HG02763 (cell line): ENCODE measurements around the gene FABP3.

Experiments used
- ATAC-seq: cut with Tn5 transposase; IDR thresholded peaks from one replicate; pipeline ENCODE4 v1.9.1; 2021; ENCODE audit warnings: mild to moderate bottlenecking, moderate library complexity; ENCODE audit not compliant: unreplicated experiment

Gene FABP3

DNA sequence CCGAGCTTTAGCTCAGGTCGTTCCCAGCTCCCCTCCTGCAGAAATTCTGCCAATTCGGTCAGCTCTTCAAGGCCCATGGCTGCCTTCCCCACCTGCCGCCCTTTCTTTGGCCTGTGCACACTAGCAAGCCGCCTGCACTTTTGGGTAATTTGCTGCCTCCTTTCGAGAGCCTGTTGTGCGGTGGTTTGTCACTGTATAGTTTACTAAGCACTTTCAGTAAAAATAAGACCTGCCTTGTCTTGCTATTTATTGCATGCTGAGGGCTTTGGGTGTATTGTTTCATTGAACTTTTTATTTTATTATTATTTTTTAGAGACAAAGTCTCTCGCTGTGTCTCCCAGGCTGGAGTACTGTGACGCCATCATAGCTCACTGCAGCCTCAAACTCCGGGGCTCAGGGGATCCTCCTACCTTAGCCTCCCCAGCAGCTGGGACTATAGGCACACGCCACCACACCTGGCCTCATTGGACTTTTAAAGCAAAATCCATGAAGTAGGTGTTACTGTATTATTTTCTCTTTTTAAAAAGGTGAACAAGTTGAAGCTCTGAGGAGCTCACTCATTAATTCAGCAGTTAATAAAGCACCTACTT, 1.1 kb upstream of the FABP3 start:
- ATAC-seq: no peak

GRCh38 chr1:31372751-31373055, 173 bp downstream of the FABP3 start:
- no peak for ATAC-seq

- ATAC-seq: no peak
Measured at GRCh38 chr1:31372051-31372450, 825 bp downstream of the FABP3 start.

DNA sequence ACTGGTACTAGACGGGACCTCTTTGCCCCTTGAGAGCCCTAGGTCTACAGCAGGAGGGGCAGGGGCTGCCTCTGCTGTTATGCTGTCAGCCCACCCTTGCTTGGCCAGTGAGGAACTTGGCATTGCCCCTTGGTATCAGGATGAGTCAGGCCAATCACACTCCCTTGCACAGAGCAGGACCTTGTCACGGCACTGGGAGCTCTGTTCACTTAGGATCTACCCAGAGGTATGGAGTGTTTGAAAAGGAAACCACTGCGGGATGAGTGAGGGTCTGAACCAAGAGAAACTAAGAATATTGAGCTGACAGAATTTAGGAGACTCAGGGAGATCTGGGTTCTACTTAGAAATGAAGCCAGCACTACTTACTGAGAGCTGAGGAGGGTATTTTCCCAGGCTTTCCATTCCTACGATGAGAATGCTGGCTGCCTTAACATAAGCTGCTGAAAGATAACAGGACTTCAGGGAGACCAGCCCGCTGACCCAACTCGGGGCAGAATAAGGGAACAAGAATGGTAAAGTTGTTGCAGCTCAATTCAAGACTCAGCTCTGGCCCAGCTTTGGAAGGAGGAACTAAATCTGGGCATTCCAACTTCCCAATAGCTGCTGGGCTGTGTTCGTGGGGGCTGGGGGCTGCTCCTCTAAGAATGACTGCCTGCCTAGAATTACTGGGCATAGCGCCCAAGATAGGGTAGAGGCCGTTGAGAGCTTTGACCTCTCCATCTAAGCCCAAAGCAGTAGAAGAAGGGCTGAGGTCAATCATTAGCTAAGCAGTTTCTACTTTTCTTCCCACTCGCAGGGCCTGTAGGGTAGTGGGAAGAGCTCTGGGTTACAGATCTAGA, 1.5 kb downstream of the FABP3 start:
- no peak for ATAC-seq

- no peak for ATAC-seq
Measured at GRCh38 chr1:31370565-31370964, 2.3 kb downstream of the FABP3 start.

GRCh38 chr1:31370021-31370420, 2.9 kb downstream of the FABP3 start:
- ATAC-seq: no peak

DNA sequence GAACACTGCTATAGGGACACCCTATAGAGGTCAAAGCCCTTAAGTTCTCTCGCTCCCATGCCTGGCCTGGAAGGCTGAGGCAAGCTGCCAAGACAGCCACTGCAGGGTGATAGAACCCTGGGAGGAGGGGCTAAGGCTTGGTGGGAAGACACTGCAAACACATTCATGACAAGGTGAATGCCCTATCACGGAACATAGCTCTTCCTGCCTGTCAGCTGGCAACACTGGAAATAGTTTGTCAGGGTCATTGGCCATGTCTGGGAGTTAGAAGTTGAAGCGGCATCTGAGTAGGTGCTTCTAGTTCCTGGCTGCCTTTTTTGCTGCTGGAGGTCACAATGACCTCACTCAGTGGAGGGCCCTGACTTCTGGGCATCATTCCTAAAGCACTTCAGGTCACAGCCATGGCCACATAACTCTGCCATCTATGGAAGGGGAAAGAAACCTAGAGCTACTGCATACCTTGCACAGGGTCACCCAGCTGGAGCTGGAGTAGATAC, 4.2 kb downstream of the FABP3 start:
- no peak for ATAC-seq

DNA sequence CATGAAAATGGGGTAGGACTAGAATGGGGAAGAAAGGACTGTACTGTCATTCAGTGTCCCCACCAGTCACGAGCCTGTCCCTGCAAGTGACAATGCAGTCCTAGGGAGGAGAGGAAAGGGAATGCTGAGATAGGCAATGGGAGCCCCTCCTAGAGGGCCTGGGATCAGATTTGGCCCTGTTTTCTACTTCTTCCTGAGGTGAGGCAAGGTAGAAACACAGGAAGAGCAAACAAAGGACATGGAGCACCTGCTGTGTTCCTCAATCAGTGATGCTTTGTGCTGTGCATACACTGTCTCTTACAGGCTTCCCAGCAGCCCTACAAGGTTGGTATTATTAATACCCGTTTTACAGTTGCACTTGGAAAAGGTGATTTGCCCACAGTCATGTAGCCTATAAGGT, 6.1 kb downstream of the FABP3 start:
- ATAC-seq: no peak

DNA sequence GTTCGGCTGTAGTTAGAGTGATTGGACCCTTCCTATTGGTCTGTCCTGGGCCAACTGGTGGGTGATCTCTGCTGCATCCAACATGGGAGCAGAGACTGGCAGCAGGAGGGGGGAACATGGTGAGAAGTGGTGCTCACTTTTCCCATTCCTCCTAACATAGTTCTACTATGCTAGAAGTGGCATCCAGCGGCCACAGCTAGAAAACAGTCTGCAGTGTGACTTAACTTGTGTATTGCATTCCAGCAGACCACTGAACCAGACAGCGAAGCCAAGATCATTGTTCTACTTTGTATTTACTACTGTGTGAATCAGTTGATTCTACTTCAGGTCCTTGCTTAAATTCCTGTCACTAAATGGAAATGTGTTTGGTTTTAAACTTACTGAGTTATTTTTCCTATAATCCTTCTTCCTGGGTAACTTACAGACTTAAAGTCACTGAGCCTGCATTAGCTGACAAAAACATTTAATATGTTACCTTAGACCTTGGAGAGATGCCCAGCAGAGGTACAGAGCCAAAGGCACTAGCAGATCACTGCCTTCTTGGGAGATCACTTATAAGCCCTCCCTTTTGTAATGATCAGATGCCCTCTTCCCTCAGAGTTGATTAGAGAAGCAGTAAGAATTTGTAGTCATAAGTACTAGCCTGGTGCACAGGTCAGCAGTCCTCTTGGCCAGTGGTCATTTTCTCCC, 8.2 kb downstream of the FABP3 start:
- ATAC-seq: no peak

- ATAC-seq: no peak
Measured at GRCh38 chr1:31362032-31362431, 10.8 kb downstream of the FABP3 start.

DNA sequence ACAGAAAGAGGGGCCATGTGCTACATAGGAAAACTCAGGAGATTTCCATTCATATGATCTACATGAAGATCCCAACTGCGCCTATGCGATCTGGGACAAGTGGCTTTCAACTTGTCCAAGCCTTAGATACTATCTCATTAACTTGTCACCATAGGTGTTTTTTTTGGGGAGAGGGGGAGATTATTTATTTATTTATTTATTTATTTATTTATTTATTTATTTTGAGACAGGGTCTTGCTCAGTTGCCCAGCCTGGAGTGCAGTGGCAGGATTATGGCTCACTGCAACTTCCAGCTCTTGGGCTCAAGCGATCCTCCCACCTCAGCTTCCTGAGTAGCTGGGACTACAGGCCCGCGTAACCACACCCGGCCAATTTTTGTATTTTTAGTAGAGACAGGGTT, 11.3 kb downstream of the FABP3 start:
- ATAC-seq: no peak

GRCh38 chr1:31356427-31356826, 16.4 kb downstream of the FABP3 start:
- ATAC-seq: no peak

DNA sequence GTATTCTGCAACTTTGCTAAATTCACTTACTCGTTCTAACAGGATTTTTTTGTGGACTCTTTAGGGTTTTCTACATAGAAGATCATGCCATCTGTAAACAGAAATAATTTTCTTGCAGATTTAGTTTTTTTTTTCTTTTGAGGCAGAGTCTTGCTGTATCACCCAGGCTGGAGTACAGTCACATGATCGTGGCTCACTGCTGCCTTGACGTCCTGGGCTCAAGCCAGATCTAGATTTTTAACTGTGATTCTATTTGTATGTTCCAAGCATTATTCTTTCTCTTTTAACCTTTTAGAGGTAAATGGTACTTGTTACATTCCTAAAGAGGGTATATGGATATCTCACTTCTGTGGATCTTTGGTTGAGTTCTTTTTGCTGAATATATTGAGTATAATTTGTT, 18.6 kb downstream of the FABP3 start:
- no peak for ATAC-seq

DNA sequence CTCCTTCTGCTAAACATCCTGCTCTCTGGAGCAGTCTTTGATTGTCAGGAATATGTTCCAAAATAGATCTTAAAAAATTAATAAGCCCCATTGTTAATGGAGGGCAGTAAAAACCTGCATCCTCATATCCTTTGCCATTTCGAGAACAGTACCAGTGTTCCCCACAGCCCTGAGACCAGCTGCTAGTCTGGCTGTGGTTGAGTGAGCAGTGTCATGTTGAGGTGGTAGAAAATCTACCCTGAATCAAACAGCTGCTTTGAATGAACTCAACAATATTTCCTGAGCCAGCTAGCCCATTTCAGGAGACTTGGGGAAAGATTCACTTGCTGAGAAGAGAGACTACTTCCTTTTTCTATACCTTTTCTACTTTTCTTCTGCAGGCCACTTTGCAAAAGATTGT, 24.4 kb downstream of the FABP3 start:
- ATAC-seq: no peak

DNA sequence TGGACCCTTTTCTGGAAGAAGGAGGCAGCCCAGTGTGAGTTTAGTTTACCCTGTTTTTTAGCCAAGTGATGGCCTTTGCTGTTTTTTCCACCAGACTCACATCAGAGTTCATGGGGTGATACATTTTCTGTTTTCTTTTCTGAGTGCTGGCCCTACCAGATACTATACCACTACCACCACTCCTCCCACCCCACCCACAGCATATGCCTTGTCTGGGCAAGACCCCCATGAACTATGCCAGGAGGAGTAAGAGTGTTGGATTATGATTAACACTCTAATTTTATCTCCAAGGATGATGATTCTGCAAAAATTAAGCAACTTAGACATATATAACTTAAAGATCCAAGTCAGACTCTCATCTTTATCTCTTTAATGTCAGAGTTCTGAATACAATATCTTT, 26.1 kb downstream of the FABP3 start:
- no peak for ATAC-seq

GRCh38 chr1:31345635-31346034, 27.2 kb downstream of the FABP3 start:
- ATAC-seq: no peak

GRCh38 chr1:31344503-31344902, 28.4 kb downstream of the FABP3 start:
- no peak for ATAC-seq

DNA sequence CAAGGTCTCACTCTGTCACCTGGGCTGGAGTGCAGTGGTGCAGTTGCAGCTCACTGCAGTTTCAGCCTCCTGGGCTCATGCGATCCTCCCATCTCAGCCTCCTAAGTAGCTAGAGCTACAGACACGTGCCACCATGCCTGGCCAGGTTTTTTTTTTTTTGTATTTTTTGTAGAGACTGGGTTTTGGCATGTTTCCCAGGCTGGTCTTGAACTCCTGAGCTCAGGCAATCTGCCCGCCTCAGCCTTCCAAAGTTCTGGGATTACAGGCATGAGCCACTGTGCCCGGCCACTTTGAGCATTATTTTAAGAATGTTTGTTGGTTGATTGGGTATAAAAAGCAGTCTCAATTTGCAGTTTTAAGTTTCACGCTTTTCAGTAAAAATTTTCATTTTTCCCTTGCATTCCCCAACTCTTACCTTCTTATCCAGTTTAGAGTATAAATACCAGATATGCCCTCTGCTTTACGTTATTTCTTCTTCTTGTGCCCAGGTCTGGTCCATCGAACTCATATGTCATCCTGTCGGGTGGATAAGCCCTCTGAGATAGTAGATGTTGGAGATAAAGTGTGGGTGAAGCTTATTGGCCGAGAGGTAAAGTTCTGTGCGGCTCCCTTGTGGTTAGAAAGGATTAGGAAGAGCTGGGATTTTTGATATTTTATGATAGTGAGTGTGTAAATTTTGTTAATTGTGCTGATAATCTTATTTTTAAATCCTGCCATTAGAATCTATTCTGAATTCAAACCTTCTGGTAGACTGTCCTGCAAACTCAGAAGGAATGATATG, 36.0 kb downstream of the FABP3 start:
- ATAC-seq: no peak

DNA sequence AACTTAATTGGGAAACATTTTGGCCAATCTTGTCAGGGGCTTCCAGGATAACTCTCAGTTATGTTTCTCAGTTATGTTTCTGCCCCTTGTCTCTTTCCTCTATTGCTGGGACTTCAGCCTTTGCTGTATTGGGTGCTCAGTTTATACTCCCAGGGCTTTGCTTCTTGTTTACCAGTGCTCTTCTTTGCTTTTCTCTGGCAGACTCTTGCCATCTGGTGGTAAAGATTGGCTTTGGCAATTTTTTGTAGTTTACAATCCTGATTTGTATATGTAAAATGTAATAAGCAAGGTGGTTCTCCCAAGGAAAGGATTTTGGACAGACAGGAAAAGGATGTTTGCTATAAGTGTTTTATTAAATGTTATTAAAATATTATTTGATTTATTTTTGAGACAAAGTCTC, 37.9 kb downstream of the FABP3 start:
- ATAC-seq: no peak

DNA sequence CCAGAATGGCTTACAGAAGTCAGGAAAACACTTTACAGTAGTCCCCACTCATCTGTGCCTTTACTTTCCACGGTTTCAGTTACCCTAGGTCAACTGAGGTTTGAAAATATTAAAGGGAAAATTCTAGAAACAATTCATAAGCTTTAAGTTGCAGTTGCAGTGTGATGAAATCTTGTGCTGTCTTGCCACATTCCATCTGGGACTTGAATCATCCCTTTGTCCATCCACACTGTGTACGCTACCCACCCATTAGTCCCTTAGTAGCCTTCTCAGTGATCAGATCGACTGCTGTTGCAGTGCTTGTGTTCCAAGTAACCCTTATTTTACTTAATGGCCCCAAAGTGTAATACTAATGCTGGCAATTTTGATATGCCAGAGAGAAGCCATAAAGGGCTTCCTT, 45.5 kb downstream of the FABP3 start:
- no peak for ATAC-seq

DNA sequence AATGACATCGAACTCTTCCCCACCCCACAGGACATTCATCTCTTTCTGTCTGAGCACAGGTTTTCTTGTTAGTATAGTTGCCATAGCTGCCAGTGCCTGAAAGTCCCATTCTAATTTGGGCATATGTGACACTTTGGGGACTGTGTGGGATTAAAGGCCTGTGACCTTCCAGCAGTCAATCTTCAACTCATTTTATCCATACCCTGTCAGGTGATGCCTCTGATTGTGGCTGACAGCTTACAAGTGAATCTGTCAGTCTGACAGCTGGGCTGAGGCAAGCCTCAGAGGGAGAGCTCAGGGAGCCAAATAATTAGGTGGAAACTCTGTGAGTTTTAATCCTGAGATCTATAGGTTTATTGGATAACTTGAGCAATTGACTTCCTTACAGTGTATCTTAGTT, 46.4 kb downstream of the FABP3 start:
- no peak for ATAC-seq
